PC-3 (cell line): Measurements from ENCODE around the gene DMAC1.

Source experiments
- EZH2 ChIP-seq: fragments of 300-600 bp; sonication (generic); IDR thresholded peaks from one replicate; pipeline ENCODE4 v1.6.1; 2017; ENCODE audit warnings: antibody characterized with exemption, mild to moderate bottlenecking, low read length; ENCODE audit not compliant: unreplicated experiment
- EZH2phosphoT487 ChIP-seq: fragments of 300-600 bp; sonication (generic); IDR thresholded peaks from 2 replicates; pipeline ENCODE4 v1.6.1; 2018; ENCODE audit warnings: mild to moderate bottlenecking, antibody characterized with exemption, low read length, borderline replicate concordance
- TF ChIP-seq, protein P1 (sequence below): fragments of 300-600 bp; sonication (generic); conservative IDR thresholded peaks from 2 replicates; pipeline ENCODE4 v1.5.1; 2017; ENCODE audit warnings: antibody characterized with exemption, low read depth, mild to moderate bottlenecking, low read length

DNA sequence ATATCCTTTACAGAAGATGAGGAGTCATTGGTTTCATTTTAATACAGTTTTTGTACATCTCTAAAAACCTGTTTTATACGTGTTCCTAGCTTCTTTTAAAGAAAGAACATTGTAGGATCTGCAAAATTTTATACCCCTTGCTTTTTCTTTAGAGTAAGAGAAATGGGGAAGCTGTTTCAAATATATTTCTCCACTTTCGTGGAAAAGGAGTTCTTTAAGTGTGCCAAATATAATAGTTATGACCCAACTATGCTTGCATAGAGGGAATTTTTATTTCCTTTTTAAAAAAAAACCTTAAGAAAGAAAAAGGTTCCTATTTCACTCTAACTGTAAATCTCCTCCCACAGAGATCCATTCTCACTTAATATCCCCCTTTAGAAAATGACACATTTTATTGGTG, 27.5 kb upstream of the DMAC1 start:
- TF ChIP-seq, protein P1, sequence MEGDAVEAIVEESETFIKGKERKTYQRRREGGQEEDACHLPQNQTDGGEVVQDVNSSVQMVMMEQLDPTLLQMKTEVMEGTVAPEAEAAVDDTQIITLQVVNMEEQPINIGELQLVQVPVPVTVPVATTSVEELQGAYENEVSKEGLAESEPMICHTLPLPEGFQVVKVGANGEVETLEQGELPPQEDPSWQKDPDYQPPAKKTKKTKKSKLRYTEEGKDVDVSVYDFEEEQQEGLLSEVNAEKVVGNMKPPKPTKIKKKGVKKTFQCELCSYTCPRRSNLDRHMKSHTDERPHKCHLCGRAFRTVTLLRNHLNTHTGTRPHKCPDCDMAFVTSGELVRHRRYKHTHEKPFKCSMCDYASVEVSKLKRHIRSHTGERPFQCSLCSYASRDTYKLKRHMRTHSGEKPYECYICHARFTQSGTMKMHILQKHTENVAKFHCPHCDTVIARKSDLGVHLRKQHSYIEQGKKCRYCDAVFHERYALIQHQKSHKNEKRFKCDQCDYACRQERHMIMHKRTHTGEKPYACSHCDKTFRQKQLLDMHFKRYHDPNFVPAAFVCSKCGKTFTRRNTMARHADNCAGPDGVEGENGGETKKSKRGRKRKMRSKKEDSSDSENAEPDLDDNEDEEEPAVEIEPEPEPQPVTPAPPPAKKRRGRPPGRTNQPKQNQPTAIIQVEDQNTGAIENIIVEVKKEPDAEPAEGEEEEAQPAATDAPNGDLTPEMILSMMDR = no peak
- TF ChIP-seq EZH2 (no peak), EZH2phosphoT487 (no peak)
